A549 treated with CORT108297 at 1 μM for 4 hours (cell line): ENCODE measurements around the gene PIGR. TPM values are rescaled to one million over a fixed set of nuclear protein-coding genes. Genes with fewer than 3 reads are reported as not detected.

Experiments used
- total RNA-seq: library from RNA; stranded (reverse); fragments of 200-300 nt; extraction: Qiagen RNA extraction; gene quantifications from 5 replicates; pipeline ENCODE4 v1.2.3, GENCODE V29; 2022

PIGR gene
- not detected in 5 replicates for total RNA-seq

GRCh38 chr1:206946261-206946660 is at the start of gene PIGR:
TSS of gene PIGR (minus strand) at chr1:206946466. CDS start at chr1:206940531, 5,935 bp downstream.

GRCh38 chr1:206970446-206970845 is 24.2 kb upstream of the PIGR start, which contains the start of gene FCAMR:
TSS of gene FCAMR (minus strand) at chr1:206970460. CDS start at chr1:206970125, 335 bp downstream.

GRCh38 chr1:206921772-206922265 is 24.4 kb downstream of the PIGR start, which contains the start of gene FCMR:
TSS of gene FCMR (minus strand) at chr1:206921941. CDS start at chr1:206921854, 87 bp downstream.

GRCh38 chr1:206897175-206897574 is 49.1 kb downstream of the PIGR start, which contains the start of gene IL24:
TSS of gene IL24 (plus strand) at chr1:206897443. CDS start at chr1:206897833, 390 bp downstream.

Other genes starting within 250 kb of the PIGR start
- gene IL19, start 175.7 kb downstream of the PIGR start, total RNA-seq: not detected in 5 replicates
- gene IL10, start 174.0 kb downstream of the PIGR start, total RNA-seq: not detected in 5 replicates
- gene IL20, start 80.8 kb downstream of the PIGR start, total RNA-seq: 0.06 TPM in 1 of 5 replicates, not detected in the others
- gene IL24, start 49.0 kb downstream of the PIGR start, total RNA-seq: 0.27 to 0.57 TPM (median 0.33 TPM) in 5 replicates
- 3.3 to 6.3 TPM (median 4.9 TPM) in 5 replicates for gene FCMR, start 24.5 kb downstream of the PIGR start, total RNA-seq
- not detected in 5 replicates for gene FCAMR, start 24.0 kb upstream of the PIGR start, total RNA-seq
- 3.8 to 5.4 TPM (median 4.5 TPM) in 5 replicates for gene C1orf116, start 86.3 kb upstream of the PIGR start, total RNA-seq
- gene YOD1, start 104.7 kb upstream of the PIGR start, total RNA-seq: 5.6 to 7.4 TPM (median 6.4 TPM) in 5 replicates
- 5.2 to 6.6 TPM (median 6.1 TPM) in 5 replicates for gene PFKFB2, start 106.8 kb upstream of the PIGR start, total RNA-seq
- 1.4 to 1.8 TPM (median 1.6 TPM) in 5 replicates for gene C4BPB, start 142.4 kb upstream of the PIGR start, total RNA-seq
- 0.37 to 1.0 TPM (median 0.72 TPM) in 5 replicates for gene C4BPA, start 157.8 kb upstream of the PIGR start, total RNA-seq